MM.1S (cell line): ENCODE data around the gene SMPD2.

Source experiments
- EZH2 ChIP-seq: fragments of 300-600 bp; sonication (generic); optimal IDR thresholded peaks from 2 replicates; pipeline ENCODE3; 2017; ENCODE audit warnings: low read depth, mild to moderate bottlenecking, antibody characterized with exemption, low read length, mixed read lengths
- EZH2phosphoT487 ChIP-seq: fragments of 300-600 bp; sonication (generic); IDR thresholded peaks from 2 replicates; pipeline ENCODE4 v1.6.1; 2018; ENCODE audit warnings: antibody characterized with exemption, low read length
- TF ChIP-seq, protein P1 (sequence below): fragments of 300-600 bp; sonication (generic); IDR thresholded peaks from 2 replicates; pipeline ENCODE4 v1.5.1; 2016; ENCODE audit warnings: antibody characterized with exemption, low read length, mixed read lengths

DNA sequence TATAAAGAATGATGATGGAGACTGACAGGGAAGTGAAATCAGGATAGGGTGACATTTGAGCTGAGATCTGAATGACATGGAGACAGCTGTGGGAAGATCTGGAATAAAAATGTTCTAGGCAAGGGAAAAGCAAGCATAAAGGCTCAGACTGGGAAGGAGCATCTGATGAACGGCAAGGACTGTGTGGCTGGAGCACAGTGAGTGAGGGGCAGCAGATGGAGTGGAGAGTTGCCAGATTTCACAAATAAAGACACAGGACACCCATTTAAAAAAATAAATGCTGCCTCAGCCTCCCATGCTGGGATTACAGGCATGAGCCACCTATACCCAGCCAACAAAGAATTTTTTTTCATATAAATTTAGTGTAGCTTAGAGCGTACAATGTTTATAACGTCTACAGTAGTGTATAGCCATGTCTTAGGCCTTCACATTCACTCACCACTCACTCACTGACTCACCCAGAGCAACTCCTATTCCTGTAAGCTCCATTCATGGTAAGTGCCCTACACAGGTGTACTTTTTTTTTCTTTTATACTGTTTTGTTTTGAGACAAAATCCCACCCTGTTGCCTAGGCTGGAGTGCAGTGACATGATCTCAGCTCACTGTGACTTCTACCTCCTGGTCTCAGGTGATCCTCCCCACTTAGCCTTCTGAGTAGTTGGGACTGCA lies 44.9 kb downstream of the SMPD2 start:
- TF ChIP-seq, protein P1, sequence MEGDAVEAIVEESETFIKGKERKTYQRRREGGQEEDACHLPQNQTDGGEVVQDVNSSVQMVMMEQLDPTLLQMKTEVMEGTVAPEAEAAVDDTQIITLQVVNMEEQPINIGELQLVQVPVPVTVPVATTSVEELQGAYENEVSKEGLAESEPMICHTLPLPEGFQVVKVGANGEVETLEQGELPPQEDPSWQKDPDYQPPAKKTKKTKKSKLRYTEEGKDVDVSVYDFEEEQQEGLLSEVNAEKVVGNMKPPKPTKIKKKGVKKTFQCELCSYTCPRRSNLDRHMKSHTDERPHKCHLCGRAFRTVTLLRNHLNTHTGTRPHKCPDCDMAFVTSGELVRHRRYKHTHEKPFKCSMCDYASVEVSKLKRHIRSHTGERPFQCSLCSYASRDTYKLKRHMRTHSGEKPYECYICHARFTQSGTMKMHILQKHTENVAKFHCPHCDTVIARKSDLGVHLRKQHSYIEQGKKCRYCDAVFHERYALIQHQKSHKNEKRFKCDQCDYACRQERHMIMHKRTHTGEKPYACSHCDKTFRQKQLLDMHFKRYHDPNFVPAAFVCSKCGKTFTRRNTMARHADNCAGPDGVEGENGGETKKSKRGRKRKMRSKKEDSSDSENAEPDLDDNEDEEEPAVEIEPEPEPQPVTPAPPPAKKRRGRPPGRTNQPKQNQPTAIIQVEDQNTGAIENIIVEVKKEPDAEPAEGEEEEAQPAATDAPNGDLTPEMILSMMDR, result no peak
- TF ChIP-seq EZH2, result no peak
- no peak for TF ChIP-seq EZH2phosphoT487
